K562 (cell line): ENCODE measurements around the gene WNK1. TPM values are rescaled to one million over a fixed set of nuclear protein-coding genes. Genes with fewer than 3 reads are reported as not detected.

Experiments
- ADNP ChIP-seq: fragments of 200-800 bp; sonication (Bioruptor generic); IDR thresholded peaks from 2 replicates; pipeline ENCODE4 v1.6.1; 2016; ENCODE audit warnings: missing genetic modification characterization, missing compliant biosample characterization
- CAMTA2 ChIP-seq: fragments of 250-450 bp; sonication (Bioruptor Pico); conservative IDR thresholded peaks from 2 replicates; pipeline ENCODE4 v1.5.1; 2022
- CHD1 ChIP-seq: fragments of 200-600 bp; sonication (generic); IDR thresholded peaks from one replicate; pipeline ENCODE4 v1.6.1; 2012; ENCODE audit warnings: mild to moderate bottlenecking, moderate library complexity, low read length, inconsistent platforms
- CREB5 ChIP-seq: fragments of 250-450 bp; sonication (Bioruptor Pico); IDR thresholded peaks from 2 replicates; pipeline ENCODE4 v1.5.0; 2020; ENCODE audit warnings: mild to moderate bottlenecking
- CXXC5 ChIP-seq: fragments of 250-450 bp; sonication (Bioruptor Pico); IDR thresholded peaks from 2 replicates; pipeline ENCODE4 v1.8.0; 2022; ENCODE audit warnings: inconsistent platforms, mild to moderate bottlenecking, moderate library complexity
- ETV1 ChIP-seq: fragments of 450-650 bp; conservative IDR thresholded peaks from 2 replicates; pipeline ENCODE4 v1.6.1; 2016; ENCODE audit warnings: missing genetic modification characterization, control low read depth, low read depth, missing compliant biosample characterization
- FOSL1 ChIP-seq: fragments of 200-800 bp; sonication (Bioruptor generic); conservative IDR thresholded peaks from 2 replicates; pipeline ENCODE4 v1.6.1; 2016; ENCODE audit warnings: missing genetic modification characterization, missing compliant biosample characterization
- FOXA1 ChIP-seq: fragments of 450-650 bp; IDR thresholded peaks from 2 replicates; pipeline ENCODE4 v1.6.1; 2016; ENCODE audit warnings: mild to moderate bottlenecking, borderline replicate concordance
- HCFC1 ChIP-seq: IDR thresholded peaks from 2 replicates; pipeline ENCODE4 v1.6.1; 2012; ENCODE audit warnings: low read depth, low read length, improper control_type of control experiment
- HLTF ChIP-seq: fragments of 450-650 bp; IDR thresholded peaks from 2 replicates; pipeline ENCODE4 v1.6.1; 2016
- HMG20A ChIP-seq: fragments of 450-650 bp; formaldehyde crosslinking; conservative IDR thresholded peaks from 2 replicates; pipeline ENCODE4 v1.4.0; 2020; ENCODE audit warnings: mild to moderate bottlenecking, mixed read lengths
- HNRNPLL ChIP-seq: fragments of 200-400 bp; formaldehyde crosslinking; IDR thresholded peaks from 2 replicates; pipeline ENCODE4 v1.6.1; 2017; ENCODE audit warnings: low read length, low read depth, mild to moderate bottlenecking; ENCODE audit not compliant: poor library complexity, severe bottlenecking
- NCOA6 ChIP-seq: fragments of 450-650 bp; IDR thresholded peaks from 2 replicates; pipeline ENCODE4 v1.6.1; 2017; ENCODE audit warnings: mild to moderate bottlenecking
- POLR3A ChIP-seq: IDR thresholded peaks from 2 replicates; pipeline ENCODE4 v1.6.1; 2011; ENCODE audit warnings: borderline replicate concordance, mild to moderate bottlenecking, moderate library complexity; ENCODE audit not compliant: insufficient read length, insufficient read depth; ENCODE audit errors: extremely low read depth
- POLR3G ChIP-seq: IDR thresholded peaks from 2 replicates; pipeline ENCODE4 v1.6.1; 2011; ENCODE audit not compliant: insufficient read length, insufficient replicate concordance; ENCODE audit errors: extremely low read depth
- RBM17 ChIP-seq: fragments of 200-400 bp; formaldehyde crosslinking; IDR thresholded peaks from 2 replicates; pipeline ENCODE4 v1.6.1; 2017; ENCODE audit warnings: low read depth, mild to moderate bottlenecking, low read length, borderline replicate concordance
- RFX1 ChIP-seq: fragments of 450-650 bp; IDR thresholded peaks from 2 replicates; pipeline ENCODE4 v1.6.1; 2016; ENCODE audit warnings: mild to moderate bottlenecking, moderate library complexity
- SETDB1 ChIP-seq: IDR thresholded peaks from one replicate; pipeline ENCODE4 v1.6.1; 2012; ENCODE audit warnings: low read length, control low read depth, inconsistent platforms
- TAF7 ChIP-seq: fragments of 450-650 bp; IDR thresholded peaks from 2 replicates; pipeline ENCODE4 v1.6.1; 2016; ENCODE audit warnings: missing genetic modification characterization, missing compliant biosample characterization
- TAF9B ChIP-seq: fragments of 450-650 bp; IDR thresholded peaks from 2 replicates; pipeline ENCODE4 v1.6.1; 2018; ENCODE audit warnings: mild to moderate bottlenecking; ENCODE audit not compliant: partially characterized antibody
- TCF15 ChIP-seq: fragments of 250-450 bp; sonication (Bioruptor Pico); IDR thresholded peaks from 2 replicates; pipeline ENCODE4 v1.8.0; 2022; ENCODE audit warnings: moderate library complexity, mild to moderate bottlenecking, inconsistent platforms
- TEAD4 ChIP-seq, 2 experiments: sonication (generic) in 1 of 2; formaldehyde crosslinking in 1 of 2; IDR thresholded peaks; 2 replicates each; pipeline versions ENCODE4 v1.6.1 to v1.8.0; 2012 to 2022; ENCODE audit warnings: borderline replicate concordance in 1 of 2, inconsistent platforms in 1 of 2, low read length in 1 of 2, mild to moderate bottlenecking in 1 of 2, missing genetic modification reagents in 1 of 2
- TFAM ChIP-seq: fragments of 250-450 bp; sonication (Bioruptor Pico); conservative IDR thresholded peaks from 2 replicates; pipeline ENCODE4 v1.5.0; 2021; ENCODE audit warnings: mild to moderate bottlenecking, moderate library complexity
- TRIM24 ChIP-seq, 2 experiments: fragments of 450-650 bp; IDR thresholded peaks; 2 replicates each; pipeline ENCODE4 v1.6.1; 2016
- U2AF2 ChIP-seq: fragments of 200-400 bp; formaldehyde crosslinking; optimal IDR thresholded peaks from 2 replicates; pipeline ENCODE3; 2017; ENCODE audit warnings: low read depth, mild to moderate bottlenecking, low read length
- ZNF232 ChIP-seq: sonication (generic); formaldehyde crosslinking; IDR thresholded peaks from 2 replicates; pipeline ENCODE4 v1.8.0; 2022; ENCODE audit warnings: mild to moderate bottlenecking, missing genetic modification reagents
- ZNF253 ChIP-seq: fragments of 250-450 bp; sonication (Bioruptor Pico); conservative IDR thresholded peaks from 2 replicates; pipeline ENCODE4 v1.6.1; 2021; ENCODE audit warnings: mild to moderate bottlenecking
- ZNF586 ChIP-seq: fragments of 450-650 bp; formaldehyde crosslinking; conservative IDR thresholded peaks from 2 replicates; pipeline ENCODE4 v1.4.0; 2020; ENCODE audit warnings: mild to moderate bottlenecking, moderate library complexity
- ZNF785 ChIP-seq: fragments of 250-450 bp; sonication (Bioruptor Pico); IDR thresholded peaks from 2 replicates; pipeline ENCODE4 v1.4.0; 2020; ENCODE audit warnings: mild to moderate bottlenecking
- ZNF830 ChIP-seq: fragments of 250-450 bp; sonication (Bioruptor Pico); IDR thresholded peaks from 2 replicates; pipeline ENCODE4 v1.5.0; 2021; ENCODE audit warnings: mild to moderate bottlenecking
- polyA plus RNA-seq, 8 experiments: library from polyadenylated mRNA; depleted of rRNA in 4 of 8; stranded (reverse) in 5 of 8; unstranded in 3 of 8; fragments of >200 nt; fragmentation: Nextera tagmentation in 2 of 8; fragmentation: Illumina TruSeq in 1 of 8; extraction: Ambion mirVana in 2 of 8; extraction: Trizol in 1 of 8; gene quantifications; 2 replicates each; pipeline versions ENCODE4 v1.2.1 to v1.2.3, GENCODE V29; 2011 to 2014; ENCODE audit warnings: inconsistent platforms in 1 of 8, missing spikeins in 1 of 8
- total RNA-seq, 7 experiments: library from RNA; depleted of rRNA in 6 of 7; stranded (reverse); fragments of >200 nt in 6 of 7; fragmentation: Illumina TruSeq in 2 of 7; extraction: Trizol in 2 of 7; gene quantifications; 2 replicates each; pipeline versions ENCODE4 v1.2.1 to v1.2.3, GENCODE V29; 2011 to 2021; ENCODE audit warnings: low replicate concordance in 1 of 7

Gene WNK1
- total and polyA plus RNA-seq, 9 of the 15 experiments (the other 6 are each of a cell fraction or from before 2014, with no cell fraction given), result 4.3 to 73.9 (median 31.0) TPM

- TF ChIP-seq CHD1 (no peak), ETV1 (tag) (peak; percentile 64), ZNF830 (no peak), RBM17 (no peak), TRIM24 (IDR thresholded peaks at IDR 0.05) (peak in 1 of 2 experiments; percentile 67; a peak in 2 of 4 replicates), HNRNPLL (peak; percentile 70), HMG20A (CRISPR knock-in tag) (no peak), FOXA1 (no peak), ADNP (tag) (no peak), CREB5 (CRISPR knock-in tag) (no peak), ZNF232 (no peak), TAF7 (tag) (no peak), POLR3G (no peak), SETDB1 (no peak), POLR3A (no peak), TEAD4 (IDR thresholded peaks at IDR 0.05; ENCODE audit: low read length) (peak; percentile 35; the same call in 1 of the 2 replicates), TEAD4 (CRISPR knock-in tag; IDR thresholded peaks at IDR 0.05; ENCODE audit: borderline replicate concordance) (no peak), TAF9B (peak; percentile 61), ZNF586 (CRISPR knock-in tag) (no peak), RFX1 (no peak), FOSL1 (tag) (peak; percentile 7; the same call in 1 of the 2 replicates), HLTF (no peak), TFAM (CRISPR knock-in tag) (no peak), CXXC5 (peak; percentile 64), NCOA6 (no peak), U2AF2 (no peak), CAMTA2 (no peak), TCF15 (CRISPR knock-in tag) (no peak), ZNF785 (no peak), ZNF253 (no peak), HCFC1 (peak; percentile 86)
Measured at GRCh38 chr12:949453-950191, 197.2 kb downstream of the WNK1 start, which contains the start of gene RAD52 (continued).
